ENCODE measurements around the gene CDH22. TPM values are rescaled to one million over a fixed set of nuclear protein-coding genes. Genes with fewer than 3 reads are reported as not detected.

CDH22 gene
- total RNA-seq, 1 experiment from 2014 or later = 0.11 TPM

GRCh38 chr20:46210672-46211330 is 97.5 kb downstream of the CDH22 start:
- Mint-ChIP-seq H3K4me3 (ENCODE audit: unreplicated experiment) (no peak overlapping the region), H3K27ac (ENCODE audit: unreplicated experiment) (no peak overlapping the region), H3K4me1 (ENCODE audit: low read depth, unreplicated experiment) (peaks cover 6% of the 10 kb centered on the region), H3K36me3 (ENCODE audit: insufficient read depth, unreplicated experiment) (no peaks in the 10 kb centered on the region), H3K27me3 (ENCODE audit: insufficient read depth, unreplicated experiment) (peaks cover 34% of the 10 kb centered on the region), H3K9me3 (ENCODE audit: unreplicated experiment) (no peaks in the 10 kb centered on the region)
- CTCF ChIA-PET = no interaction called here
- Histone ChIP-seq H3K27me3 (replicated peaks; ENCODE audit: control insufficient read depth, insufficient read depth, low read length) (no peaks in the 10 kb centered on the region), H3K36me3 (ENCODE audit: control insufficient read depth, insufficient read depth, low read length) (no peaks in the 10 kb centered on the region), H3K4me1 (peaks cover 3% of the 10 kb centered on the region; the same call in 1 of the 2 replicates), H3K9me3 (no peaks in the 10 kb centered on the region), H3K4me3 (ENCODE audit: low read depth, low read length) (no peak overlapping the region)
- POLR2A ChIA-PET = no interaction called here
- intact Hi-C loops (cut with micrococcal nuclease; ENCODE audit: unreplicated experiment) = no loop called here
- no peak for DNase-seq
- TF ChIP-seq CTCF (IDR thresholded peaks at IDR 0.05; ENCODE audit: insufficient read depth in 1 of 2, low read depth in 1 of 2, low read length in 1 of 2, severe bottlenecking in 1 of 2, unreplicated experiment in 1 of 2) = no peak
- no TSS peak for BruUV-seq (replicated peaks)

- no peaks in the 10 kb centered on the region for H3K9me3 Mint-ChIP-seq (ENCODE audit: unreplicated experiment)
- DNase-seq = no peak
- peaks cover under 1% of the 10 kb centered on the region for H3K4me1 Mint-ChIP-seq (ENCODE audit: low read depth, unreplicated experiment)
- no peaks in the 10 kb centered on the region for H3K36me3 Mint-ChIP-seq (ENCODE audit: insufficient read depth, unreplicated experiment)
- H3K27me3 ChIP-seq (replicated peaks; ENCODE audit: control insufficient read depth, insufficient read depth, low read length) = peaks cover 1% of the 10 kb centered on the region; the same call in 1 of the 2 replicates
- TF ChIP-seq CTCF (IDR thresholded peaks at IDR 0.05; ENCODE audit: insufficient read depth in 1 of 2, low read depth in 1 of 2, low read length in 1 of 2, severe bottlenecking in 1 of 2, unreplicated experiment in 1 of 2) = no peak
- no peaks in the 10 kb centered on the region for H3K9me3 ChIP-seq
- no peak overlapping the region for H3K27ac Mint-ChIP-seq (ENCODE audit: unreplicated experiment)
- BruUV-seq (replicated peaks) = no TSS peak
- H3K4me3 Mint-ChIP-seq (ENCODE audit: unreplicated experiment) = no peak overlapping the region
- ChIA-PET CTCF (no interaction called here), POLR2A (no interaction called here)
- intact Hi-C loops (cut with micrococcal nuclease; ENCODE audit: unreplicated experiment) = no loop called here
- no peaks in the 10 kb centered on the region for H3K4me1 ChIP-seq
- H3K4me3 ChIP-seq (ENCODE audit: low read depth, low read length) = no peak overlapping the region
- no peaks in the 10 kb centered on the region for H3K36me3 ChIP-seq (ENCODE audit: control insufficient read depth, insufficient read depth, low read length)
- H3K27me3 Mint-ChIP-seq (ENCODE audit: insufficient read depth, unreplicated experiment) = peaks cover 37% of the 10 kb centered on the region
Observed at GRCh38 chr20:46209930-46210671, 98.2 kb downstream of the CDH22 start.

- intact Hi-C loops (cut with micrococcal nuclease; ENCODE audit: unreplicated experiment) = no loop called here
- BruUV-seq (replicated peaks) = no TSS peak
- Mint-ChIP-seq H3K4me3 (ENCODE audit: unreplicated experiment) (no peak overlapping the region), H3K9me3 (ENCODE audit: unreplicated experiment) (no peaks in the 10 kb centered on the region), H3K4me1 (ENCODE audit: low read depth, unreplicated experiment) (no peaks in the 10 kb centered on the region), H3K27ac (ENCODE audit: unreplicated experiment) (no peak overlapping the region), H3K36me3 (ENCODE audit: insufficient read depth, unreplicated experiment) (no peaks in the 10 kb centered on the region), H3K27me3 (ENCODE audit: insufficient read depth, unreplicated experiment) (peaks cover 43% of the 10 kb centered on the region)
- Histone ChIP-seq H3K27me3 (replicated peaks; ENCODE audit: control insufficient read depth, insufficient read depth, low read length) (peaks cover 3% of the 10 kb centered on the region; the same call in 1 of the 2 replicates), H3K4me3 (ENCODE audit: low read depth, low read length) (no peak overlapping the region), H3K9me3 (no peaks in the 10 kb centered on the region), H3K4me1 (no peaks in the 10 kb centered on the region; the same call in 1 of the 2 replicates), H3K36me3 (ENCODE audit: control insufficient read depth, insufficient read depth, low read length) (no peaks in the 10 kb centered on the region)
- TF ChIP-seq CTCF (IDR thresholded peaks at IDR 0.05; ENCODE audit: insufficient read depth in 1 of 2, low read depth in 1 of 2, low read length in 1 of 2, severe bottlenecking in 1 of 2, unreplicated experiment in 1 of 2) = no peak
- DNase-seq = no peak
- CTCF ChIA-PET = no interaction called here
- POLR2A ChIA-PET = interaction anchor here (0.5 kb wide), 1 partner anchor 14 kb away, joined by 6 read pairs; no protein-coding TSS in a partner anchor
Observed at GRCh38 chr20:46207793-46208192, 100.5 kb downstream of the CDH22 start.

Data from Caco-2 (cell line).